Measurements from ENCODE around the gene TMC3.

The TMC3 gene

DNA sequence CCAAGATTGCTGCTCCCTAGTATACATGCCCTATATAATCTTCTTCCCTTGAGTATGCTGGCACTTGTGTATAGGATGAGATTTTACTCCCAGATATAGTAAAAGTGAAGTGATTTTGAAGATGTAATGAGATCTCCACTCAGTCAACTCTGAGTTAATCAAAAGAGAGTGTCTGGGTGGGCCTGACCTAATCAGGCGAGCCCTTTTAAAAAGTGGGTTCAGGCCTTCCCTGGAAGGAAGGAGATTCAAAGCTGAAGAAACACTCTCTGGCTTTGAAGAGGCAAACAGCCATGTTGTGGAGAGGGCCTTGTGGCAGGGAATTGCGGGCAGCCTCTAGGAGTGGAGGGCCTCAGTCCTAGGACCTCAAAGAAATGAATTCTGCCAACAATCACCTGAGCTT is 44.6 kb downstream of the TMC3 start:
- TF ChIP-seq, protein P1, sequence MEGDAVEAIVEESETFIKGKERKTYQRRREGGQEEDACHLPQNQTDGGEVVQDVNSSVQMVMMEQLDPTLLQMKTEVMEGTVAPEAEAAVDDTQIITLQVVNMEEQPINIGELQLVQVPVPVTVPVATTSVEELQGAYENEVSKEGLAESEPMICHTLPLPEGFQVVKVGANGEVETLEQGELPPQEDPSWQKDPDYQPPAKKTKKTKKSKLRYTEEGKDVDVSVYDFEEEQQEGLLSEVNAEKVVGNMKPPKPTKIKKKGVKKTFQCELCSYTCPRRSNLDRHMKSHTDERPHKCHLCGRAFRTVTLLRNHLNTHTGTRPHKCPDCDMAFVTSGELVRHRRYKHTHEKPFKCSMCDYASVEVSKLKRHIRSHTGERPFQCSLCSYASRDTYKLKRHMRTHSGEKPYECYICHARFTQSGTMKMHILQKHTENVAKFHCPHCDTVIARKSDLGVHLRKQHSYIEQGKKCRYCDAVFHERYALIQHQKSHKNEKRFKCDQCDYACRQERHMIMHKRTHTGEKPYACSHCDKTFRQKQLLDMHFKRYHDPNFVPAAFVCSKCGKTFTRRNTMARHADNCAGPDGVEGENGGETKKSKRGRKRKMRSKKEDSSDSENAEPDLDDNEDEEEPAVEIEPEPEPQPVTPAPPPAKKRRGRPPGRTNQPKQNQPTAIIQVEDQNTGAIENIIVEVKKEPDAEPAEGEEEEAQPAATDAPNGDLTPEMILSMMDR (IDR thresholded peaks at IDR 0.05; ENCODE audit: insufficient read depth, low read length, poor library complexity, severe bottlenecking), result no peak
- H3K36me3 ChIP-seq (ENCODE audit: control insufficient read depth, insufficient read depth, low read length), result no peaks in the 10 kb centered on the region
- H3K27me3 ChIP-seq (replicated peaks; ENCODE audit: control insufficient read depth, insufficient read depth, low read length), result no peaks in the 10 kb centered on the region
- no peak overlapping the region for H3K4me3 ChIP-seq (replicated peaks; ENCODE audit: low read depth, low read length)
- no peak for DNase-seq (ENCODE audit: extremely low read depth, insufficient read length)

DNA sequence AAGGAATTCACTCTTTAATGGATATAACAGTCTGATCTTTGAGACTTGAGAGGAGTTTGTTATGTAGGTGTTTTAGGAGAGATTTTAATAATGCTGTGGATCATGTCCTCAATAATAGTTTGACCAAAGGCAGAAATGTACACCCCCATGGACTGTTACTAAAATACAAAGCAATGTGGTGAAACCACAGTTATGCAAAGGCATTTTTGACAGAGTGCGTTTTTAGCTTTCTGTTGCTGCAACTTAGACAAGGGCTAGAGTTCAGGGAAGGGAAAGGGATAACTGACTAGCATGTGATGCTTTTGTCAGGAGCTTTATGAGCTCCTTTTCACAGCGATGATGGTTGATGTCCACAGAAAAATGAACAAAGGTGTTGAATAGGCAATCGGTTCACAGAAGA is 46.5 kb downstream of the TMC3 start:
- Histone ChIP-seq H3K27me3 (replicated peaks; ENCODE audit: control insufficient read depth, insufficient read depth, low read length) (no peaks in the 10 kb centered on the region), H3K4me3 (replicated peaks; ENCODE audit: low read depth, low read length) (no peak overlapping the region), H3K36me3 (ENCODE audit: control insufficient read depth, insufficient read depth, low read length) (no peaks in the 10 kb centered on the region)
- DNase-seq (ENCODE audit: extremely low read depth, insufficient read length), result no peak
- TF ChIP-seq, protein P1 (IDR thresholded peaks at IDR 0.05; ENCODE audit: insufficient read depth, low read length, poor library complexity, severe bottlenecking), result no peak

DNA sequence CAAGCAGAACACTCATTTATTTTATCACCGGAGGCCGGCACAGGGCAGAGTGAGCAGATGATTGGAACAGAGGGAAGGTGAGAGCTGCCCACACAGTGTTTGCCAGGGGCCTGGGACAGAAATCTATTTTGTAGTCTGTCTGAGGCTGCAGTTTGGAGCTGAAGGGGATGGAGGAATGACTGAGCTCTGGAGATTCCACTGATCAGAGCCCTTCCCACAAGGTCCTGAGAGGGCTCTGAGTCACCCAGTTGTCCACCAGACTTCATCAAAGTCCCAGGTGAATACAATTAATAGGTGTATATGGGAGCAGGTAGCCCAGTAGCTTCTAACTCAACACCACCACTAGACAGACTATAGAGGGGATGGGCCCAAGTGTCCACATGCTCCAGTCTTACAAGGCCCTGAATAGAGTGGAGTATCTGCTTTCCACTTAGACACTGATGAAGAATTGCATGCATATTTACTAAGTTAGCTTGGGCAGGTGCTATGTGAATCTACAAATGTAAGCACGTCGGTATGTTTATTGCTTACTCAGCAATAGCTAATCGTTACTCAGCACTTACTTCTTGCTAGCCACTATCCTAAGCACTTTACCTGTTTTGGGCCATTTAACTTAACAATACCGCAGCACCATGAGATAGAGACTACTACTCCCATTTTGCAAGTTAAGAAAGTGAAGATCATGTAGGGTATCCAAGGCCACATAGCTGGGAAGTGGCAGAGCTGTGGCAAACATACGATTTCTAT is 47.4 kb downstream of the TMC3 start:
- Histone ChIP-seq H3K36me3 (ENCODE audit: control insufficient read depth, insufficient read depth, low read length) (0 out of 2 replicates have a peak, but pooled peaks cover 2% of the 10 kb centered on the region), H3K4me3 (replicated peaks; ENCODE audit: low read depth, low read length) (no peak overlapping the region), H3K27me3 (replicated peaks; ENCODE audit: control insufficient read depth, insufficient read depth, low read length) (no peaks in the 10 kb centered on the region)
- TF ChIP-seq, protein P1 (IDR thresholded peaks at IDR 0.05; ENCODE audit: insufficient read depth, low read length, poor library complexity, severe bottlenecking), result no peak
- DNase-seq (ENCODE audit: extremely low read depth, insufficient read length), result no peak

DNA sequence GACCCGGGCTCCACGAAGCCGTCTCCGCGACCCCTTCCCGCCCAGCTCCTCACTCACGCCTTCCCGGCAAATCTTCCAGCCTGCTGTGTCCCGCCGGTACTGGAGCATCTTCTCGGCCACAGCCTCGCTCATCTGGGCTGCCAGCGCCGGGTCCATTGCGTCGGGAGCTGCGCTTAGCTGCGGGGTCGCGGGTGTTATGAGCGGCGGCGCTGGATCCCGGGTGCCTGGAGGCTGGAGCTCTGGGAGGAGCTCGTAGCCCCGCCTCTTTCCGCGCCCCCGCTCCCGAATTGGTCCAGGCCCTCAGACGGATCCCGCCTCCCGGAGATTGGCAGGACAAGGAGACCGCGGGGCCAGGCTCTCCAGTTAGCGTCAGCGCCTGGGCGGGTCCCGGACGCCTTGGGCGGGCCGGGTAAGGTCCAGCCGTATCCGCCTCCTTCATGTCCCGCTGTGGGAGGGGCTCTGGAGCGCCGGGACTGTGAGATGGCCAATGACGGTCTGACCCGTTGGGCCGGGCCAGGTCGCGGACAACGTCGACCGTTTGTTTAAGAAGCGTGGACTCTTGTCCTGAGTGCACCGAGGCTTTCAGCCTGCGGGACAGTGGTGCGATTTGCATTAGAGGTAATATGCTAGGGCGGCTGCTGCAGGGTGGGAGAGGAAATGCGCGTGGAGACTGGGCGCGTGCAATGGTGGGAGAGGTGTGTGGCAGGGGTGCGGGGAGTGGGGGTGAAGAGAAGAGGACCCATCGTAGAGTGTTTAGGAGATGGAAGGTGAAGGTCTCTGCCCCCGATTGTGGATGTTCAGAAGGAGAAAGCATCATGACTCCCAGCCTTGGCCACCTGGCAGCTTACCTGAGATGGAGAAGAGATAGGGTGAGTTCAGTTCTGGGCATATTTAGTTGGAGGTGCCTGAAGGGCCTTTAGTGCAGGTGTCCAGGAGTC is 49.8 kb downstream of the TMC3 start, which contains the start of gene STARD5:
TSS of gene STARD5 (minus strand) at position 198 of the 938 bp plus-strand sequence. CDS start at position 156, 42 bp downstream.
- TF ChIP-seq, protein P1 (IDR thresholded peaks at IDR 0.05; ENCODE audit: insufficient read depth, low read length, poor library complexity, severe bottlenecking), result no peak
- Histone ChIP-seq H3K27me3 (replicated peaks; ENCODE audit: control insufficient read depth, insufficient read depth, low read length) (no peaks in the 10 kb centered on the region), H3K36me3 (ENCODE audit: control insufficient read depth, insufficient read depth, low read length) (peaks cover 5% of the 10 kb centered on the region), H3K4me3 (replicated peaks; ENCODE audit: low read depth, low read length) (peak within 1 kb of the TSS; percentile 95)
- peak; percentile 96 for DNase-seq (ENCODE audit: extremely low read depth, insufficient read length)

DNA sequence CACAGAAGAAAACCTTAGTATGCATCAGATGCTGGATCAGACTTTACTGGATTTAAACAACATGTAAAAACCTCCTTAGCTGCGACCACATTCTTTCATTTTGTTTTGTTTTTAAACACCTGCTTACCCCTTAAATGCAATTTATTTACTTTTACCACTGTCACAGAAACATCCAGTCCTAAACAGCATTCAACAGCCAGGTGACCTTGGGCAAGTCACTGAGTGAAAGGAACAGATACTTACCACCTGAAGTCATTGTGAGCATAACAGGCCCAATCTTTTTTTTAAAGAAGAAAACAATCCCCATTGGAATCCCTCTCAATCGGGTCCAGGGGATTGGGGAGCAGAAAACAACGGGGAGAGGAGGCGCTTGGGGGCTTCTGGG is 50.5 kb downstream of the TMC3 start:
- Histone ChIP-seq H3K4me3 (replicated peaks; ENCODE audit: low read depth, low read length) (peak overlapping the region; percentile 95), H3K27me3 (replicated peaks; ENCODE audit: control insufficient read depth, insufficient read depth, low read length) (no peaks in the 10 kb centered on the region), H3K36me3 (ENCODE audit: control insufficient read depth, insufficient read depth, low read length) (peaks cover 11% of the 10 kb centered on the region)
- TF ChIP-seq, protein P1 (IDR thresholded peaks at IDR 0.05; ENCODE audit: insufficient read depth, low read length, poor library complexity, severe bottlenecking), result no peak
- DNase-seq (ENCODE audit: extremely low read depth, insufficient read length), result no peak

Data from GM06990 (cell line).